ACC112 (cell line): Measurements from ENCODE around the gene SHOX.
"Not testable (repeated sequence)": the region's sequence is repeated elsewhere in the genome, so short reads cannot be mapped to it uniquely, and the experiment has no call there.

Source experiments
- H2AFZ ChIP-seq: fragments of 200-600 bp; sonication (generic); one replicate; pipeline ENCODE4 v1.6.0; 2017; ENCODE audit warnings: antibody characterized with exemption, low read length; ENCODE audit not compliant: unreplicated experiment
- H3K27ac ChIP-seq: fragments of 200-600 bp; sonication (generic); 2 replicates; pipeline ENCODE4 v1.5.1; 2014; ENCODE audit warnings: low read depth, mild to moderate bottlenecking, antibody characterized with exemption, low read length, moderate library complexity
- H3K27me3 ChIP-seq: fragments of 200-600 bp; sonication (generic); 2 replicates; pipeline ENCODE4 v1.6.1; 2014; ENCODE audit warnings: mild to moderate bottlenecking, antibody characterized with exemption, low read length, moderate library complexity, mixed read lengths; ENCODE audit not compliant: insufficient read depth
- H3K36me3 ChIP-seq: fragments of 200-600 bp; sonication (generic); 2 replicates; pipeline ENCODE4 v1.6.1; 2016; ENCODE audit warnings: mild to moderate bottlenecking, antibody characterized with exemption, low read length, moderate library complexity, mixed read lengths; ENCODE audit not compliant: insufficient read depth
- H3K4me1 ChIP-seq: fragments of 200-600 bp; sonication (generic); one replicate; pipeline ENCODE4 v1.6.1; 2016; ENCODE audit warnings: low read length, mixed read lengths; ENCODE audit not compliant: insufficient read depth, unreplicated experiment, control insufficient read depth
- H3K4me3 ChIP-seq: fragments of 200-600 bp; sonication (generic); 2 replicates; pipeline ENCODE4 v1.5.1; 2014; ENCODE audit warnings: mild to moderate bottlenecking, low read depth, low read length
- H3K79me2 ChIP-seq: fragments of 200-600 bp; sonication (generic); one replicate; pipeline ENCODE4 v1.6.0; 2016; ENCODE audit warnings: low read length; ENCODE audit not compliant: control insufficient read depth, unreplicated experiment, insufficient read depth

SHOX gene

DNA sequence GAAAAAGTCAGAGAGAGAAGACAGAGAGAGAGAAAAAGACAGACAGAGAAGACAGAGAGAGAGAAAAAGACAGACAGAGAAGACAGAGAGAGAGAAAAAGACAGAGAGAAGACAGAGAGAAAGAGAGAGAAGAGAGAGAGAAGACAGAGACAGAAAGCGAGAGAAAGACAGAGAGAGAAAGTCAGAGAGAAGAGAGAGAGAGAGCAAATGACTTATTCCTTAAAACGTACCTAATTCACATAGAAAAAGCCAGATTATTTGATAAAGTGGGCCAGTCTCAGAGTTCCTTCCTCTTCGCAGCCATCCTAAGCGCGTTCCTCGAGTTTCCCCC is 7.4 kb upstream of the SHOX start:
- H3K27ac ChIP-seq = no peak overlapping the region
- H3K36me3 ChIP-seq = no peaks in the 10 kb centered on the region
- H3K4me3 ChIP-seq = no peak overlapping the region
- H3K4me1 ChIP-seq = no peaks in the 10 kb centered on the region
- H3K79me2 ChIP-seq = no peaks in the 10 kb centered on the region
- peaks cover 59% of the 10 kb centered on the region for H3K27me3 ChIP-seq
- no peak overlapping the region for H2AFZ ChIP-seq

DNA sequence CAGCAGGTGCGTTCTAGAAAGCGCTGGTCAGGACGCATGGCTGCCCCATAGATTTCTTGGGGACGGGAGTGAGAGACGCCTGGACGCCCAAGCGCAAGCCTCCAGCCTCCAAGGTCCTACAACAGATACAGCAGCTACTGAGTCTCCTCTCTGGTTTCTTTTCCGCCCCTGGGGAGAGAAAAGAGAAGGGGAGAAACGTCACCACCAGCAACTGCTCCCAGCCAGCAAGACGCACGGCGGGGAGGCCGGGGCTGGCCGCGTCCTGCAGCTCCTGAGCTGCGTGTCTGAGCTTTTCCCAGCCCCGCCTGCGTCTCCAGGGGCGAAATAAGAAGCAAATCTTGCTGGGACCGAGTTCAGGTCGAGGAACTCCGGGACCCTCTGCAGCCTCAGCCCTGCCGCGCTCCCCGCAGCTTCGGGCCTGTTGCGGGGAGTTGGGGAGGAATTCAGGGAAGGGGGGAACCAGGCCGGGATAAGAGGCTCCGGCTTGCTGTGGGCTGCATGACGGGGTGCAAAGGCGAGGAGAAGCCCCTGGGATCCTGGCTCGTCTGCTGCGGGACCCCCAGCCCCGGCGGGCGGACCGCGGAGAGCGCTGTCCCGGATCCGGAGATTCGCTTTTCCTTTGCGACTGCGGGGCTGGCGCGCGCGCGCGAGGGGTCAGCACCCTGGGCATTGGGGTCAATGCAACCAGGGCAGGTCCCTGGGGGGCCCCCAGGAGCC is 6.8 kb upstream of the SHOX start:
- H3K4me3 ChIP-seq = peak overlapping the region; percentile 12; the same call in 1 of the 2 replicates
- H3K27me3 ChIP-seq = peaks cover 59% of the 10 kb centered on the region
- no peaks in the 10 kb centered on the region for H3K79me2 ChIP-seq
- H3K4me1 ChIP-seq = no peaks in the 10 kb centered on the region
- H3K27ac ChIP-seq = no peak overlapping the region
- H3K36me3 ChIP-seq = no peaks in the 10 kb centered on the region
- H2AFZ ChIP-seq = no peak overlapping the region

DNA sequence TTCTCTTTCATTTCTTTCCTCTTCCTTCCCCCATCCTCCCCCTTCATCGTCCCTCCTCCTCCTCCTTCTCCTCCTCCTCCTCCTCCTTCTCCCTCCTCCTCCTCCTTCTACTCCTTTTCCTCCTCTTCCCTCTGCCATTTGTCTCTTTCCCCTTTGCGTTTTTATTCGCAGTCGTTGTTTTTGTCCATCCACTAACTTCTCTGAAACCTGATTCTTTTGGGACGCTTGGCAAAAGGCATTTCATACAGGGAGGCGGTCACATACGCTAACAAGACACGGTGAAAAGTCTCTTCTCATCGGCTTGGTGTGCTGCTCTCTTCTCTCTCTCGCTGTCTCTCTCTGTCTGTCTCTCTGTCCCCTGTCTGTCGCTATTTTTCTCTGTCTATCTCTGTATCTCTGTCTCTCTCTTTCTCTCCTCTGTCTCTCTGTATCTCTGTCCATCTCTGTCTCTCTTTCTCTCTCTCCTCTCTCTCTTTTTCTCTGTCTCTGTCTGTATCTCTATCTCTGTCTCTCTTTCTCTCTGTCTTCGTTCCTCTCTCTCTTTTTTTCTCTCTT is 5.4 kb upstream of the SHOX start:
- Histone ChIP-seq H3K4me3 (no peak overlapping the region), H3K4me1 (no peaks in the 10 kb centered on the region), H2AFZ (no peak overlapping the region), H3K36me3 (no peaks in the 10 kb centered on the region), H3K79me2 (no peaks in the 10 kb centered on the region), H3K27ac (no peak overlapping the region), H3K27me3 (peaks cover 69% of the 10 kb centered on the region)

DNA sequence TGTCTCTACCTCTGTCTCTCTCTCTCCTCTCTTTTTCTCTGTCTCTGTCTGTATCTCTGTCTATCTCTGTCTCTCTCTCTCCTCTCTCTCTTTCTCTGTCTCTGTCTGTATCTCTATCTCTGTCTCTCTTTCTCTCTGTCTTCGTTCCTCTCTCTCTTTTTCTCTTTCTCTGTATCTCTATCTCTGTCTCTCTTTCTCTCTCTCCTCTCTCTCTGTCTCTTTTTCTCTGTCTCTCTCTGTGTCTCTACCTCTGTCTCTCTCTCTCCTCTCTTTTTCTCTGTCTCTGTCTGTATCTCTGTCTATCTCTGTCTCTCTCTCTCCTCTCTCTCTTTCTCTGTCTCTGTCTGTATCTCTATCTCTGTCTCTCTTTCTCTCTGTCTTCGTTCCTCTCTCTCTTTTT is 4.5 kb upstream of the SHOX start:
- peaks cover 69% of the 10 kb centered on the region for H3K27me3 ChIP-seq
- not testable (repeated sequence) for H3K4me1 ChIP-seq, H3K36me3 ChIP-seq, H3K27ac ChIP-seq, H3K79me2 ChIP-seq, H3K4me3 ChIP-seq, H2AFZ ChIP-seq

DNA sequence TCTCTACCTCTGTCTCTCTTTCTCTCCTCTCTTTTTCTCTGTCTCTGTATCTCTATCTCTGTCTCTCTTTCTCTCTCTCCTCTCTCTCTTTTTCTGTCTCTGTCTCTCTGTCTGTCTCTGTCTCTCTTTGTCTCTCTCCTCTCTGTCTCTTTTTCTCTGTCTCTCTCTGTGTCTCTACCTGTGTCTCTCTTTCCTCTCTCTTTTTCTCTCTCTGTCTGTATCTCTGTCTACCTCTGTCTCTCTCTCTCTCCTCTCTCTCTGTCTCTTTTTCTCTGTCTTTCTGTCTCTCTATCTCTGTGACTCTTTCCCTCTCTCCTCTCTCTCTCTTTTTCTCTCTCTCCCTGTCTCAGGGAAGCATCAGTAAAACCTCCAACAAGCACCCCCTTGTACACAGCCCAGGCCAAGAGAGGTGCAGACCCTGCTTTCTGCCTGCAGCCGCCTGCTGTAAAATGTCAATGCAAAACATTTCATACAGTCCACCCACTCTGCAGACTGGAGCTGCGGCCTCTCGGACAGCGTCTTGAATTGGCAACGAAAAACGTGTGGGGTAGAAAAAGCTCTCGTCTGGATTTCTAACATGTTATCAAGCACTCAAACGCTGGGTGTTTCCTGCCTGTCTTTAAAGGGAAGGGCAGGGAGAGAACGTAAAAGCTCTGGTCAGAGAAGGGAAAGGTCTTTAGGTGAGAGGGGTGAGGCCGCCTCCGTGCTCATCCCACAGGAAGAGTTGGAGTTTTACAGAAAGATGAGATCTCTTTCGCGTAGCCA is 3.7 kb upstream of the SHOX start:
- H3K36me3 ChIP-seq = no peaks in the 10 kb centered on the region
- H2AFZ ChIP-seq = no peak overlapping the region
- H3K4me3 ChIP-seq = no peak overlapping the region
- peaks cover 72% of the 10 kb centered on the region for H3K27me3 ChIP-seq
- H3K4me1 ChIP-seq = no peaks in the 10 kb centered on the region
- no peak overlapping the region for H3K27ac ChIP-seq
- H3K79me2 ChIP-seq = no peaks in the 10 kb centered on the region

DNA sequence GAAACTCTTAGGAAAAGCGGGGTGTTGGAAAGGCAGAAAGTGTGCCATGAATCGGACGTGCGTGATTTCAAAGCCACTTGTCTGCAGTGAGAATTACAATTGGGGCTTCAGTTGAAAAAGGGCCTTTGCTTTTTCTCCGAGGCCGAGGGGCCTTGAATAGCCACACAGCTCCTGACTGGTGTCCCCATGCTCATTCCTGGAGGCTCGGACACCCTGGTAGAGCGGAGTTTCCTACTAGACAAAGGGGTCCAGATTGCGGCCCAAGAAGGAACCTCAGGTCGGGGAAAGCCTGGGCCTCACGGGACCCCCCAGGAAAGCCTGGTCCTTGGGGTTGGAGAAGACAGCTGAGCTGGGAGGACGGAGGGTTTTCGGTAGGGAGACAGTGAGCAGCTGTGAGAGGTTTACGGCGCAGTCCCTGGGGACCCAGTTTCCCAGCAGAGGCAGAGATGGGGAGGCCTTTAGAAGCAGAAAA is 3.0 kb upstream of the SHOX start:
- Histone ChIP-seq H3K27me3 (peaks cover 73% of the 10 kb centered on the region), H3K79me2 (no peaks in the 10 kb centered on the region), H3K27ac (no peak overlapping the region), H3K36me3 (no peaks in the 10 kb centered on the region), H3K4me1 (no peaks in the 10 kb centered on the region), H2AFZ (no peak overlapping the region), H3K4me3 (no peak overlapping the region)

DNA sequence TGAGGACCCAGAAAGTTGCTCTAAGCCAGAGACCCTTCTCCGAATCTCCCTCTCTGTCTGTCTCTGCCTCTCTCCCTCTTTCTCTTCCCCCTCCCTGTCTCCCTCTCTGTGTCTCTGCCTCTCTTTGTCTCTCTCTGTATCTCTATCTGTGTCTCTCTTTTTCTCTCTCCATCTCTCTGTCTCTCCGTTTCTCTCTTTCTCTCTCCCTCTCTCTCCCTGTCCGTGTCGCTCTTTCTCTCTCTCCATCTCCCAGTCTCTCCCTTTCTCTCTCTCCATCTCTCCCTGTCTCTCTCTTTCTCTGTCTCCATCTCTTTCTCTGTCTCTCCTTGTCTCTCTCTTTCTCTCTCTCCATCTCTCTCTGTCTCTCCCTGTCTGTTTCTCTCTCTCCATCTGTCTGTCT is 2.6 kb upstream of the SHOX start:
- H3K36me3 ChIP-seq = no peaks in the 10 kb centered on the region
- H3K27me3 ChIP-seq = peaks cover 75% of the 10 kb centered on the region
- no peaks in the 10 kb centered on the region for H3K79me2 ChIP-seq
- H3K4me1 ChIP-seq = no peaks in the 10 kb centered on the region
- no peak overlapping the region for H2AFZ ChIP-seq
- no peak overlapping the region for H3K27ac ChIP-seq
- no peak overlapping the region for H3K4me3 ChIP-seq

DNA sequence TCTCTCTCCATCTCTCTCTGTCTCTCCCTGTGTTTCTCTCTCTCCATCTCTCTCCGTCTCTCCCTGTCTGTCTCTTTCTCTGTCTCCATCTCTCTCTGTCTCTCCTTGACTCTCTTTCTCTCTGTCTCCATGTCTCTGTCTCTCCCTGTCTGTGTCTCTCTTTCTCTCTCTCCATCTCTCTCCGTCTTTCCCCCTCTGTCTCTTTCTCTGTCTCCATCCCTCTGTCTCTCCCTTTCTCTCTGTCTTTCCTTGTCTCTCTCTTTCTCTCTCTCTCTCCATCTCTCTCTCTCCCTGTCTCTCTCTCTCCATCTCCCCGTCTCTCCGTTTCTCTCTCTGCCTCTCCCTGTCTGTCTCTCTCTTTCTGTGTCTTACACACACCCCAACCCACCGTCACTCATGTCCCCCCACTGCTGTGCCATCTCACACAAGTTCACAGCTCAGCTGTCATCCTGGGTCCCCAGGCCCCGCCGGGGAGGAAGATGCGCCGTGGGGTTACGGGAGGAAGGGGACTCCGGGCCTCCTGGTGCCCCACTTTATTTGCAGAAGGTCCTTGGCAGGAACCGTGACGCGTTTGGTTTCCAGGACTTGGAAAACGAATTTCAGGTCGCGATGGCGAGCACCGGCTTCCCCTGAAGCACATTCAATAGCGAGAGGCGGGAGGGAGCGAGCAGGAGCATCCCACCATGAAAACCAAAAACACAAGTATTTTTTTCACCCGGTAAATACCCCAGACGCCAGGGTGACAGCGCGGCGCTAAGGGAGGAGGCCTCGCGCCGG is 1.2 kb upstream of the SHOX start:
- H3K27me3 ChIP-seq = peaks cover 79% of the 10 kb centered on the region

DNA sequence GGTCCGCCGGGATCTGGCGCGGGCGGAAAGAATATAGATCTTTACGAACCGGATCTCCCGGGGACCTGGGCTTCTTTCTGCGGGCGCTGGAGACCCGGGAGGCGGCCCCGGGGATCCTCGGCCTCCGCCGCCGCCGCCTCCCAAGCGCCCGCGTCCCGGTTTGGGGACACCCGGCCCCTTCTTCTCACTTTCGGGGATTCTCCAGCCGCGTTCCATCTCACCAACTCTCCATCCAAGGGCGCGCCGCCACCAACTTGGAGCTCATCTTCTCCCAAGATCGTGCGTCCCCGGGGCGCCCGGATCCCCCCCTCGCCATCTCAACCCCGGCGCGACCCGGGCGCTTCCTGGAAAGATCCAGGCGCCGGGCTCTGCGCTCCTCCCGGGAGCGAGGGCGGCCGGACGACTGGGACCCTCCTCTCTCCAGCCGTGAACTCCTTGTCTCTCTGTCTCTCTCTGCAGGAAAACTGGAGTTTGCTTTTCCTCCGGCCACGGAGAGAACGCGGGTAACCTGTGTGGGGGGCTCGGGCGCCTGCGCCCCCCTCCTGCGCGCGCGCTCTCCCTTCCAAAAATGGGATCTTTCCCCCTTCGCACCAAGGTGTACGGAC is 482 bp upstream of the SHOX start:
- Histone ChIP-seq H3K4me3 (no peak overlapping the region), H2AFZ (no peak overlapping the region), H3K36me3 (no peaks in the 10 kb centered on the region), H3K27me3 (peaks cover 81% of the 10 kb centered on the region), H3K4me1 (no peaks in the 10 kb centered on the region), H3K79me2 (no peaks in the 10 kb centered on the region), H3K27ac (no peak overlapping the region)

More for the DNA sequence above, 1.2 kb upstream of the SHOX start:
- Histone ChIP-seq H3K36me3 (no peaks in the 10 kb centered on the region), H2AFZ (no peak overlapping the region), H3K27ac (no peak overlapping the region), H3K4me1 (no peaks in the 10 kb centered on the region), H3K4me3 (no peak overlapping the region), H3K79me2 (no peaks in the 10 kb centered on the region)

DNA sequence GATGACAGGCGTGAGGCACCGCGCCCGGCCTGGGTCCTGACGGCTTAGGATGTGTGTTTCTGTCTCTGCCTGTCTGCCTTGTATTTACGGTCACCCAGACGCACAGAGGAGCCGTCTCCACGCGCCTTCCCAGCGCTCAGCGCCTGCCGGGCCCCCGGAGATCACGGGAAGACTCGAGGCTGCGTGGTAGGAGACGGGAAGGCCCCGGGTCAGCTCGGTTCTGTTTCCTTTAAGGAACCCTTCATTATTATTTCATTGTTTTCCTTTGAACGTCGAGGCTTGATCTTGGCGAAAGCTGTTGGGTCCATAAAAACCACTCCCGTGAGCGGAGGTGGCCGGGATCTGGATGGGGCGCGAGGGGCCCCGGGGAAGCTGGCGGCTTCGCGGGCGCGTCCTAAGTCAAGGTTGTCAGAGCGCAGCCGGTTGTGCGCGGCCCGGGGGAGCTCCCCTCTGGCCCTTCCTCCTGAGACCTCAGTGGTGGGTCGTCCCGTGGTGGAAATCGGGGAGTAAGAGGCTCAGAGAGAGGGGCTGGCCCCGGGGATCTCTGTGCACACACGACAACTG is 1.3 kb downstream of the SHOX start:
- Histone ChIP-seq H2AFZ (no peak overlapping the region), H3K4me3 (no peak overlapping the region), H3K36me3 (no peaks in the 10 kb centered on the region), H3K79me2 (no peaks in the 10 kb centered on the region), H3K27ac (no peak overlapping the region), H3K4me1 (no peaks in the 10 kb centered on the region), H3K27me3 (peaks cover 83% of the 10 kb centered on the region)
